ENCODE data around the gene NUTM1. TPM values are rescaled to one million over a fixed set of nuclear protein-coding genes. Genes with fewer than 3 reads are reported as not detected.
A peak's percentile ranks its signal among the peaks of the same experiment; 100 is the strongest.

NUTM1 gene
- polyA plus RNA-seq, 1 experiment, result not detected

GRCh38 chr15:34311563-34311962 lies 31.6 kb upstream of the NUTM1 start:
- no peak for DNase-seq (ENCODE audit: low read depth, low spot score)
- ChIA-PET POLR2A (no interaction called here), CTCF (no interaction called here)
- Histone ChIP-seq H3K4me3 (ENCODE audit: low read depth, low read length) (no peak overlapping the region), H3K9me3 (ENCODE audit: control insufficient read depth, insufficient read depth, low read length) (no peaks in the 10 kb centered on the region), H3K27me3 (ENCODE audit: control insufficient read depth, insufficient read depth, low read length) (no peaks in the 10 kb centered on the region), H3K27ac (ENCODE audit: low read depth, low read length) (no peak overlapping the region)
- TF ChIP-seq CTCF (IDR thresholded peaks at IDR 0.05; ENCODE audit: low read depth, low read length), result no peak

GRCh38 chr15:34314491-34315490 lies 28.3 kb upstream of the NUTM1 start:
- POLR2A ChIA-PET, result no interaction called here
- DNase-seq (ENCODE audit: low read depth, low spot score), result no peak
- TF ChIP-seq CTCF (IDR thresholded peaks at IDR 0.05; ENCODE audit: low read depth, low read length), result no peak
- no peaks in the 10 kb centered on the region for H3K27me3 ChIP-seq (ENCODE audit: control insufficient read depth, insufficient read depth, low read length)
- no peak overlapping the region for H3K27ac ChIP-seq (ENCODE audit: low read depth, low read length)
- H3K4me3 ChIP-seq (ENCODE audit: low read depth, low read length), result no peak overlapping the region
- H3K9me3 ChIP-seq (ENCODE audit: control insufficient read depth, insufficient read depth, low read length), result no peaks in the 10 kb centered on the region
- CTCF ChIA-PET, result no interaction called here

- no peak for DNase-seq (ENCODE audit: low read depth, low spot score)
- no peak for TF ChIP-seq CTCF (IDR thresholded peaks at IDR 0.05; ENCODE audit: low read depth, low read length)
- Histone ChIP-seq H3K9me3 (ENCODE audit: control insufficient read depth, insufficient read depth, low read length) (no peaks in the 10 kb centered on the region), H3K27ac (ENCODE audit: low read depth, low read length) (no peak overlapping the region), H3K27me3 (ENCODE audit: control insufficient read depth, insufficient read depth, low read length) (no peaks in the 10 kb centered on the region), H3K4me3 (ENCODE audit: low read depth, low read length) (peak overlapping the region; percentile 57)
- CTCF ChIA-PET, result interaction anchor here (1.0 kb wide), 1 partner anchor 22 kb away, joined by 3 read pairs; no protein-coding TSS in a partner anchor
- POLR2A ChIA-PET, result interaction anchor here (0.7 to 1.4 kb wide), 2 partner anchors 11 to 19 kb away, joined by 3 to 9 read pairs; partner anchors contain the start of gene SLC12A6
Measured at GRCh38 chr15:34318277-34319079, 24.6 kb upstream of the NUTM1 start.

- no peak for DNase-seq (ENCODE audit: low read depth, low spot score)
- POLR2A ChIA-PET, result no interaction called here
- Histone ChIP-seq H3K27ac (ENCODE audit: low read depth, low read length) (no peak overlapping the region), H3K9me3 (ENCODE audit: control insufficient read depth, insufficient read depth, low read length) (no peaks in the 10 kb centered on the region), H3K4me3 (ENCODE audit: low read depth, low read length) (no peak overlapping the region), H3K27me3 (ENCODE audit: control insufficient read depth, insufficient read depth, low read length) (no peaks in the 10 kb centered on the region)
- no peak for TF ChIP-seq CTCF (IDR thresholded peaks at IDR 0.05; ENCODE audit: low read depth, low read length)
- CTCF ChIA-PET, result no interaction called here
Measured at GRCh38 chr15:34323217-34323616, 19.9 kb upstream of the NUTM1 start.
